K562 (cell line): ENCODE measurements around the gene PLP2. TPM values are rescaled to one million over a fixed set of nuclear protein-coding genes. Genes with fewer than 3 reads are reported as not detected.

Source experiments
- CBX2 ChIP-seq: fragments of 200-600 bp; sonication (generic); IDR thresholded peaks from one replicate; pipeline ENCODE4 v1.6.1; 2012; ENCODE audit warnings: mild to moderate bottlenecking, low read length, inconsistent platforms; ENCODE audit not compliant: insufficient read depth, poor library complexity, severe bottlenecking
- GTF2A2 ChIP-seq: IDR thresholded peaks from 2 replicates; pipeline ENCODE4 v1.6.1; 2016; ENCODE audit warnings: mild to moderate bottlenecking, missing genetic modification characterization, missing compliant biosample characterization
- ID3 ChIP-seq, 2 experiments: fragments of 250-450 bp in 1 of 2; fragments of 450-650 bp in 1 of 2; sonication (Bioruptor Pico) in 1 of 2; IDR thresholded peaks; 2 replicates each; pipeline versions ENCODE4 v1.6.1 to v1.8.0; 2016 to 2021; ENCODE audit warnings: mild to moderate bottlenecking in 2 of 2, moderate library complexity in 2 of 2, missing compliant biosample characterization in 1 of 2, missing genetic modification characterization in 1 of 2
- MTA2 ChIP-seq: fragments of 450-650 bp; IDR thresholded peaks from 2 replicates; pipeline ENCODE4 v1.6.1; 2016; ENCODE audit warnings: low read depth
- MXD1 ChIP-seq: fragments of 250-450 bp; sonication (Bioruptor Pico); IDR thresholded peaks from 2 replicates; pipeline ENCODE4 v1.8.0; 2021; ENCODE audit warnings: borderline replicate concordance, mild to moderate bottlenecking, moderate library complexity; ENCODE audit not compliant: poor library complexity, severe bottlenecking
- NCOR1 ChIP-seq: fragments of 450-650 bp; IDR thresholded peaks from 2 replicates; pipeline ENCODE4 v1.6.1; 2016; ENCODE audit warnings: mild to moderate bottlenecking, moderate library complexity
- NFRKB ChIP-seq: fragments of 450-650 bp; IDR thresholded peaks from 2 replicates; pipeline ENCODE4 v1.6.1; 2016; ENCODE audit warnings: low read depth
- NR1H2 ChIP-seq: sonication (generic); formaldehyde crosslinking; IDR thresholded peaks from 2 replicates; pipeline ENCODE4 v1.4.0; 2020; ENCODE audit warnings: mild to moderate bottlenecking, missing genetic modification reagents
- NR4A1 ChIP-seq, 2 experiments: fragments of 250-450 bp in 1 of 2; fragments of 450-650 bp in 1 of 2; sonication (Bioruptor Pico) in 1 of 2; IDR thresholded peaks; 2 replicates each; pipeline versions ENCODE4 v1.4.0 to v1.6.1; 2016 to 2020; ENCODE audit warnings: mild to moderate bottlenecking in 2 of 2, missing compliant biosample characterization in 1 of 2, missing genetic modification characterization in 1 of 2, moderate library complexity in 1 of 2
- PREB ChIP-seq: sonication (generic); formaldehyde crosslinking; IDR thresholded peaks from 2 replicates; pipeline ENCODE4 v1.8.1; 2023; ENCODE audit warnings: mild to moderate bottlenecking, missing genetic modification reagents
- RBM14 ChIP-seq: fragments of 200-400 bp; formaldehyde crosslinking; IDR thresholded peaks from 2 replicates; pipeline ENCODE4 v1.6.1; 2018; ENCODE audit warnings: low read depth, mild to moderate bottlenecking, low read length, moderate library complexity, borderline replicate concordance; ENCODE audit not compliant: insufficient read depth
- SMAD1 ChIP-seq: fragments of 150-350 bp; IDR thresholded peaks from 2 replicates; pipeline ENCODE4 v1.6.1; 2014; ENCODE audit warnings: low read length, low read depth; ENCODE audit not compliant: partially characterized antibody
- SRF ChIP-seq, 2 experiments: fragments of 250-450, 450-650 bp in 1 of 2; sonication (Bioruptor Pico) in 1 of 2; sonication (generic) in 1 of 2; formaldehyde crosslinking; IDR thresholded peaks; 2 replicates each; pipeline versions ENCODE4 v1.5.0 to v1.5.1; 2020 to 2022; ENCODE audit warnings: mild to moderate bottlenecking in 1 of 2, missing genetic modification reagents in 1 of 2
- SUPT5H ChIP-seq: fragments of 450-650 bp; IDR thresholded peaks from 2 replicates; pipeline ENCODE4 v1.6.1; 2016
- ZBTB2 ChIP-seq: fragments of 450-650 bp; IDR thresholded peaks from 2 replicates; pipeline ENCODE4 v1.6.1; 2016; ENCODE audit warnings: antibody characterized with exemption
- ZBTB49 ChIP-seq: sonication (generic); formaldehyde crosslinking; IDR thresholded peaks from 2 replicates; pipeline ENCODE4 v1.8.0; 2022; ENCODE audit warnings: missing genetic modification reagents, mild to moderate bottlenecking, borderline replicate concordance
- ZNF140 ChIP-seq: fragments of 250-450 bp; sonication (Bioruptor Pico); IDR thresholded peaks from 2 replicates; pipeline ENCODE4 v1.8.0; 2021; ENCODE audit warnings: moderate library complexity, mild to moderate bottlenecking, inconsistent platforms
- ZNF143 ChIP-seq: sonication (generic); formaldehyde crosslinking; IDR thresholded peaks from 2 replicates; pipeline ENCODE4 v1.9.0; 2022; ENCODE audit warnings: mild to moderate bottlenecking, missing genetic modification reagents
- ZNF766 ChIP-seq: fragments of 200-800 bp; sonication (Bioruptor generic); conservative IDR thresholded peaks from 2 replicates; pipeline ENCODE4 v1.6.1; 2016; ENCODE audit warnings: missing genetic modification characterization, missing compliant biosample characterization
- polyA plus RNA-seq, 8 experiments: library from polyadenylated mRNA; depleted of rRNA in 4 of 8; stranded (reverse) in 5 of 8; unstranded in 3 of 8; fragments of >200 nt; fragmentation: Nextera tagmentation in 2 of 8; fragmentation: Illumina TruSeq in 1 of 8; extraction: Ambion mirVana in 2 of 8; extraction: Trizol in 1 of 8; gene quantifications; 2 replicates each; pipeline versions ENCODE4 v1.2.1 to v1.2.3, GENCODE V29; 2011 to 2014; ENCODE audit warnings: inconsistent platforms in 1 of 8, missing spikeins in 1 of 8
- total RNA-seq, 7 experiments: library from RNA; depleted of rRNA in 6 of 7; stranded (reverse); fragments of >200 nt in 6 of 7; fragmentation: Illumina TruSeq in 2 of 7; extraction: Trizol in 2 of 7; gene quantifications; 2 replicates each; pipeline versions ENCODE4 v1.2.1 to v1.2.3, GENCODE V29; 2011 to 2021; ENCODE audit warnings: low replicate concordance in 1 of 7

PLP2 gene
- total and polyA plus RNA-seq, 9 of the 15 experiments (the other 6 are each of a cell fraction or from before 2014, with no cell fraction given): 34.7 to 236 (median 112) TPM

GRCh38 chrX:49155900-49156837 is 15.5 kb upstream of the PLP2 start (continued):
- TF ChIP-seq ZNF766 (peak; percentile 59; the same call in 1 of the 2 replicates), ZBTB2 (0 out of 2 replicates have a peak, but pooled peaks have one; percentile 25), ID3 (CRISPR knock-in tag; IDR thresholded peaks at IDR 0.05) (no peak), ID3 (tag; IDR thresholded peaks at IDR 0.05) (no peak), RBM14 (no peak), SUPT5H (peak; percentile 73), MXD1 (CRISPR knock-in tag) (no peak), NFRKB (0 out of 2 replicates have a peak, but pooled peaks have one; percentile 9), ZNF140 (CRISPR knock-in tag) (no peak), ZNF143 (CRISPR knock-in tag) (peak; percentile 62; the same call in 1 of the 2 replicates), GTF2A2 (tag) (no peak), SRF (CRISPR knock-in tag; IDR thresholded peaks at IDR 0.05) (0 out of 4 replicates have a peak, but pooled peaks of 1 of the 2 experiments have one; percentile 9), NCOR1 (peak; percentile 33; the same call in 1 of the 2 replicates), SMAD1 (no peak), CBX2 (no peak), PREB (CRISPR knock-in tag) (no peak), MTA2 (no peak), NR1H2 (CRISPR knock-in tag) (no peak), NR4A1 (CRISPR knock-in tag; IDR thresholded peaks at IDR 0.05) (no peak), NR4A1 (tag; IDR thresholded peaks at IDR 0.05) (0 out of 2 replicates have a peak, but pooled peaks have one; percentile 25), ZBTB49 (no peak)
